CD14-positive monocyte (primary cell): ENCODE results near the gene PIGZ. TPM values are rescaled to one million over a fixed set of nuclear protein-coding genes. Genes with fewer than 3 reads are reported as not detected.

ENCODE experiments used
- DNase-seq, 3 donors: peaks; one replicate each; pipeline ENCODE4 v3.0.0-alpha.2; 2011 to 2022
- H2AFZ ChIP-seq: 2 replicates; pipeline ENCODE4 v1.6.0; 2012; ENCODE audit warnings: mild to moderate bottlenecking, low read depth, low read length, inconsistent platforms; ENCODE audit not compliant: insufficient read depth, poor library complexity, severe bottlenecking
- H3K27ac ChIP-seq, 2 donors: 1 replicate in 1 of 2; 2 replicates in 1 of 2; pipeline ENCODE4 v1.5.1; 2012 to 2013; ENCODE audit warnings: low read length in 2 of 2, control low read depth in 1 of 2, inconsistent platforms in 1 of 2, low read depth in 1 of 2, mild to moderate bottlenecking in 1 of 2
- H3K27me3 ChIP-seq, 2 donors: one replicate each; pipeline versions ENCODE4 v1.6.0 to v1.6.1; 2011 to 2013; ENCODE audit warnings: low read length in 2 of 2; ENCODE audit not compliant: control insufficient read depth in 2 of 2, insufficient read depth in 2 of 2
- H3K36me3 ChIP-seq, 2 donors: replicated peaks in 1 of 2; 1 replicate in 1 of 2; 2 replicates in 1 of 2; pipeline versions ENCODE4 v1.5.1 to v1.6.1; 2012 to 2013; ENCODE audit warnings: low read length in 2 of 2, control low read depth in 1 of 2, inconsistent platforms in 1 of 2, mild to moderate bottlenecking in 1 of 2; ENCODE audit not compliant: insufficient read depth in 2 of 2, control insufficient read depth in 1 of 2
- H3K4me1 ChIP-seq, 2 donors: 1 replicate in 1 of 2; 2 replicates in 1 of 2; pipeline versions ENCODE4 v1.5.1 to v1.6.1; 2012 to 2013; ENCODE audit warnings: low read length in 2 of 2, control low read depth in 1 of 2, inconsistent platforms in 1 of 2, mild to moderate bottlenecking in 1 of 2, moderate library complexity in 1 of 2; ENCODE audit not compliant: insufficient read depth in 2 of 2, control insufficient read depth in 1 of 2
- H3K4me2 ChIP-seq: replicated peaks from 2 replicates; pipeline ENCODE3; 2012; ENCODE audit warnings: low read length, moderate library complexity, mild to moderate bottlenecking; ENCODE audit not compliant: poor library complexity, severe bottlenecking; ENCODE audit errors: extremely low read depth
- H3K4me3 ChIP-seq, 3 experiments: fragments of 200-600 bp in 1 of 3; sonication (generic) in 1 of 3; replicated peaks in 1 of 3; 1 replicate in 2 of 3; 2 replicates in 1 of 3; pipeline ENCODE4 v1.5.1; 2011 to 2013; ENCODE audit warnings: low read length in 3 of 3, mild to moderate bottlenecking in 3 of 3, control low read depth in 2 of 3, low read depth in 2 of 3, inconsistent platforms in 1 of 3, moderate library complexity in 1 of 3
- H3K79me2 ChIP-seq: 2 replicates; pipeline ENCODE4 v1.6.0; 2012; ENCODE audit warnings: mild to moderate bottlenecking, control low read depth, inconsistent platforms, low read length, moderate library complexity; ENCODE audit not compliant: insufficient read depth
- H3K9ac ChIP-seq: 2 replicates; pipeline ENCODE4 v1.6.0; 2017; ENCODE audit warnings: low read length, mild to moderate bottlenecking; ENCODE audit not compliant: insufficient read depth, poor library complexity, severe bottlenecking
- H3K9me3 ChIP-seq, 2 donors: replicated peaks in 1 of 2; 1 replicate in 1 of 2; 2 replicates in 1 of 2; pipeline versions ENCODE4 v1.5.1 to v1.6.1; 2012 to 2013; ENCODE audit warnings: low read length in 2 of 2, control low read depth in 1 of 2; ENCODE audit not compliant: control insufficient read depth in 1 of 2, insufficient read depth in 1 of 2
- H4K20me1 ChIP-seq: 2 replicates; pipeline ENCODE4 v1.6.0; 2012; ENCODE audit warnings: mild to moderate bottlenecking, low read length, control low read depth, moderate library complexity; ENCODE audit not compliant: insufficient read depth
- H3K27ac Mint-ChIP-seq, 7 donors: one replicate each; pipeline ENCODE4 v1.8.0; 2020; ENCODE audit warnings: mild to moderate bottlenecking in 7 of 7, mixed read lengths in 7 of 7, moderate library complexity in 6 of 7, inconsistent platforms in 2 of 7
- H3K27me3 Mint-ChIP-seq, 3 donors: one replicate each; pipeline ENCODE4 v1.8.0; 2021 to 2022; ENCODE audit warnings: low read depth in 3 of 3, mild to moderate bottlenecking in 3 of 3, mixed read lengths in 3 of 3, moderate library complexity in 3 of 3, inconsistent platforms in 1 of 3
- H3K36me3 Mint-ChIP-seq, 2 donors: one replicate each; pipeline ENCODE4 v1.8.0; 2020; ENCODE audit warnings: mixed read lengths in 2 of 2, inconsistent platforms in 1 of 2, mild to moderate bottlenecking in 1 of 2
- H3K4me1 Mint-ChIP-seq: one replicate; pipeline ENCODE4 v1.8.0; 2020; ENCODE audit warnings: mild to moderate bottlenecking, mixed read lengths
- H3K4me3 Mint-ChIP-seq, 2 donors: one replicate each; pipeline ENCODE4 v1.8.0; 2020; ENCODE audit warnings: mild to moderate bottlenecking in 2 of 2, mixed read lengths in 2 of 2, moderate library complexity in 1 of 2
- H3K9me3 Mint-ChIP-seq, 7 donors: one replicate each; pipeline ENCODE4 v1.8.0; 2020 to 2022; ENCODE audit warnings: mixed read lengths in 7 of 7, mild to moderate bottlenecking in 6 of 7, moderate library complexity in 6 of 7, inconsistent platforms in 2 of 7
- WGBS: methylation state at CpG from one replicate; pipeline ENCODE4 v1.1.5; 2013; ENCODE audit warnings: missing lambda C conversion rate; ENCODE audit not compliant: insufficient coverage; 5-methylcytosine and 5-hydroxymethylcytosine counted together
- intact Hi-C, 2 donors: fragments of 100-400 bp; cut with micrococcal nuclease; formaldehyde crosslinking; loops; one replicate each; pipeline versions ENCODE4 v1.15.0 to v1.15.1; 2023
- polyA plus RNA-seq, 3 donors: library from polyadenylated mRNA; depleted of rRNA in 1 of 3; unstranded in 2 of 3; stranded (reverse) in 1 of 3; fragments of 300-500 nt in 2 of 3; fragments of >200 nt in 1 of 3; fragmentation: Illumina TruSeq in 2 of 3; gene quantifications; 1 replicate in 2 of 3; 2 replicates in 1 of 3; pipeline ENCODE4 v1.2.3, GENCODE V29; 2012 to 2021
- TF ChIP-seq, protein P1 (sequence below): fragments of 200-600 bp; IDR thresholded peaks from one replicate; pipeline ENCODE4 v1.8.0; 2022; ENCODE audit warnings: antibody characterized with exemption, mild to moderate bottlenecking

PIGZ gene
- polyA plus RNA-seq, 3 donors = 1.6 to 3.8 (median 1.9) TPM

DNA sequence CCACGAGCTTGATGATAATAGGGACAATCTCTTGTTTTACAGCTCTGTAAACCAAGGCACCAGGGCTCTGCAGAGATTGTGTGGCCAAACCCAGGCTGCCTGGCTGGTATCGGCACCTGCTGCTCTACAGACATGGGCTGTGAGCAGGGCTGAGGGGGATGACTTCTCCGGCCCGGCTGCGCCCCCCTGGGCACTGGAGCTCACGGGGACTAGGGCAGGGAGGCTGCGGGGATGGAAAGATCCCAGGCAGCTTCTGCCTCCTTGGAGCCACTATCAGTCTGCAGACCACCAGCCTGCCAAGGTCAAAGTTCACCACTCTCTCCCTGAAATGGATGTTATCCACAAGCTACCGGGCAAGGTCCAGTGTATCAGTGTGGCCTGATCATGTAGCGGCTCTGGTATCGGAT, 22.0 kb upstream of the PIGZ start:
- WGBS = 100% methylated on average over 9 of the region's 10 CpGs
- no peak overlapping the region for H3K4me3 Mint-ChIP-seq

DNA sequence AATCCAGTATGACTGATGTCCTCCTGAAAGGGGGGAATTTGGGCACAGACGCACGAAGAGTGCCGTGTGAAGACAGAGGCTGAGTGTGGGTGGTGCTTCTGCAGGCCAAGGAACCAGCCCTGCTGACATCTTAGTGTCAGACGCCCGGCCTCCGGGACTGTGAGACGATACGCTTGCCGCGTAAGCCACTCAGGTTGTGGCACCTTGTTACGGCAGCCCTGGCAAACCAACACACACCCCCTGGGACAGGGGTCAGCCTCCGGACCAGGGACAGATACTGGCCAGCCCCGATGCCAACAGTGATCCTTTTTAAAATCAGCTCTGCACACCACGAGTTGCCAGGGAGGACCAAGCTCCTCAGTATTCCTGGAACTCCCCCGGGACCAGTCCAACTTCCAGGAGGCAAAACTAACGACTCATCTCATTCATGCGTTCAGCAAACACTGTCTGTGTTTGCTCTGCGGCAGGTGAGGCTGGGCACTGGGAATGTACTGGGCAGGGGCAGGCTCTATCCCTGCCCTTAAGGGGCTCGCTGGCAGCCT, 21.2 kb upstream of the PIGZ start:
- Histone ChIP-seq H3K9me3 (no peaks in the 10 kb centered on the region), H3K4me2 (no peak overlapping the region), H3K36me3 (no peaks in the 10 kb centered on the region), H4K20me1 (no peaks in the 10 kb centered on the region), H3K27ac (no peak overlapping the region), H2AFZ (no peak overlapping the region), H3K79me2 (no peaks in the 10 kb centered on the region), H3K4me3 (no peak overlapping the region), H3K27me3 (no peaks in the 10 kb centered on the region), H3K4me1 (no peaks in the 10 kb centered on the region), H3K9ac (no peak overlapping the region)
- DNase-seq = no peak
- peaks cover 0 to 1% (median 0%) of the 10 kb centered on the region in 7 donors for H3K9me3 Mint-ChIP-seq
- H3K4me3 Mint-ChIP-seq = no peak overlapping the region
- H3K36me3 Mint-ChIP-seq = no peaks in the 10 kb centered on the region
- H3K27ac Mint-ChIP-seq = no peak overlapping the region
- H3K27me3 Mint-ChIP-seq = peaks cover under 1 to 2% (median 2%) of the 10 kb centered on the region in 3 donors
- intact Hi-C loops = loop anchor here in 1 of 2 donors (10.0 kb wide), 1 partner anchor 55 kb away; no protein-coding TSS in a partner anchor
- TF ChIP-seq, protein P1, sequence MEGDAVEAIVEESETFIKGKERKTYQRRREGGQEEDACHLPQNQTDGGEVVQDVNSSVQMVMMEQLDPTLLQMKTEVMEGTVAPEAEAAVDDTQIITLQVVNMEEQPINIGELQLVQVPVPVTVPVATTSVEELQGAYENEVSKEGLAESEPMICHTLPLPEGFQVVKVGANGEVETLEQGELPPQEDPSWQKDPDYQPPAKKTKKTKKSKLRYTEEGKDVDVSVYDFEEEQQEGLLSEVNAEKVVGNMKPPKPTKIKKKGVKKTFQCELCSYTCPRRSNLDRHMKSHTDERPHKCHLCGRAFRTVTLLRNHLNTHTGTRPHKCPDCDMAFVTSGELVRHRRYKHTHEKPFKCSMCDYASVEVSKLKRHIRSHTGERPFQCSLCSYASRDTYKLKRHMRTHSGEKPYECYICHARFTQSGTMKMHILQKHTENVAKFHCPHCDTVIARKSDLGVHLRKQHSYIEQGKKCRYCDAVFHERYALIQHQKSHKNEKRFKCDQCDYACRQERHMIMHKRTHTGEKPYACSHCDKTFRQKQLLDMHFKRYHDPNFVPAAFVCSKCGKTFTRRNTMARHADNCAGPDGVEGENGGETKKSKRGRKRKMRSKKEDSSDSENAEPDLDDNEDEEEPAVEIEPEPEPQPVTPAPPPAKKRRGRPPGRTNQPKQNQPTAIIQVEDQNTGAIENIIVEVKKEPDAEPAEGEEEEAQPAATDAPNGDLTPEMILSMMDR = no peak
- no peaks in the 10 kb centered on the region for H3K4me1 Mint-ChIP-seq
- 98% methylated on average over 18 of the region's 19 CpGs for WGBS

More for the DNA sequence above, 22.0 kb upstream of the PIGZ start:
- Histone ChIP-seq H3K4me3 (no peak overlapping the region), H3K4me2 (no peak overlapping the region), H3K27me3 (no peaks in the 10 kb centered on the region), H3K27ac (no peak overlapping the region), H3K36me3 (no peaks in the 10 kb centered on the region), H2AFZ (no peak overlapping the region), H4K20me1 (no peaks in the 10 kb centered on the region), H3K4me1 (no peaks in the 10 kb centered on the region), H3K9me3 (no peaks in the 10 kb centered on the region), H3K9ac (no peak overlapping the region), H3K79me2 (no peaks in the 10 kb centered on the region)
- Mint-ChIP-seq H3K36me3 (no peaks in the 10 kb centered on the region), H3K27me3 (peaks cover 0 to 2% (median 0%) of the 10 kb centered on the region in 3 donors), H3K27ac (no peak overlapping the region), H3K4me1 (no peaks in the 10 kb centered on the region), H3K9me3 (peaks cover 0 to 1% (median 0%) of the 10 kb centered on the region in 7 donors)
- no peak for DNase-seq
- TF ChIP-seq, protein P1 = no peak
- intact Hi-C loops = loop anchor here in 1 of 2 donors (10.0 kb wide), 1 partner anchor 54 kb away; no protein-coding TSS in a partner anchor
